Endothelial cell of umbilical vein (primary cell): ENCODE data around the gene STK38L.

Experiments
- EZH2 ChIP-seq: IDR thresholded peaks from 2 replicates; pipeline ENCODE4 v1.6.1; 2012; ENCODE audit warnings: borderline replicate concordance, low read depth, mild to moderate bottlenecking, moderate library complexity, low read length, inconsistent platforms; ENCODE audit not compliant: severe bottlenecking
- FOS ChIP-seq: IDR thresholded peaks from 2 replicates; pipeline ENCODE4 v1.6.1; 2011; ENCODE audit warnings: mild to moderate bottlenecking, low read length, moderate library complexity, borderline replicate concordance; ENCODE audit not compliant: insufficient read depth
- GATA2 ChIP-seq: IDR thresholded peaks from 2 replicates; pipeline ENCODE4 v1.7.0; 2011; ENCODE audit warnings: low read depth, mild to moderate bottlenecking, moderate library complexity, mixed read lengths, low read length; ENCODE audit not compliant: insufficient read length, insufficient read depth
- JUN ChIP-seq: IDR thresholded peaks from 2 replicates; pipeline ENCODE4 v1.6.1; 2011; ENCODE audit warnings: borderline replicate concordance, low read depth; ENCODE audit not compliant: insufficient read length, insufficient read depth
- MYC ChIP-seq: IDR thresholded peaks from one replicate; pipeline ENCODE4 v1.6.1; 2011; ENCODE audit warnings: mild to moderate bottlenecking, low read depth, low read length
- POLR2A ChIP-seq: IDR thresholded peaks from 2 replicates; pipeline ENCODE4 v1.6.1; 2012; ENCODE audit warnings: low read depth, mild to moderate bottlenecking, control low read depth, low read length
- POLR2AphosphoS5 ChIP-seq: IDR thresholded peaks from 2 replicates; pipeline ENCODE4 v1.6.1; 2012; ENCODE audit warnings: low read depth, mild to moderate bottlenecking, control low read depth, low read length, moderate library complexity; ENCODE audit not compliant: insufficient read depth
- TF ChIP-seq, protein P1 (sequence below), 2 donors: IDR thresholded peaks; 1 replicate in 1 of 2; 2 replicates in 1 of 2; pipeline ENCODE4 v1.5.1; 2011; ENCODE audit warnings: low read length in 2 of 2, mild to moderate bottlenecking in 2 of 2, moderate library complexity in 2 of 2, control low read depth in 1 of 2, inconsistent platforms in 1 of 2, low read depth in 1 of 2; ENCODE audit not compliant: insufficient read depth in 1 of 2; ENCODE audit errors: extremely low read depth in 1 of 2
- TF ChIP-seq, protein P2 (sequence below): IDR thresholded peaks from 2 replicates; pipeline ENCODE4 v1.6.1; 2011; ENCODE audit not compliant: insufficient read depth, insufficient read length

- TF ChIP-seq, protein P1, sequence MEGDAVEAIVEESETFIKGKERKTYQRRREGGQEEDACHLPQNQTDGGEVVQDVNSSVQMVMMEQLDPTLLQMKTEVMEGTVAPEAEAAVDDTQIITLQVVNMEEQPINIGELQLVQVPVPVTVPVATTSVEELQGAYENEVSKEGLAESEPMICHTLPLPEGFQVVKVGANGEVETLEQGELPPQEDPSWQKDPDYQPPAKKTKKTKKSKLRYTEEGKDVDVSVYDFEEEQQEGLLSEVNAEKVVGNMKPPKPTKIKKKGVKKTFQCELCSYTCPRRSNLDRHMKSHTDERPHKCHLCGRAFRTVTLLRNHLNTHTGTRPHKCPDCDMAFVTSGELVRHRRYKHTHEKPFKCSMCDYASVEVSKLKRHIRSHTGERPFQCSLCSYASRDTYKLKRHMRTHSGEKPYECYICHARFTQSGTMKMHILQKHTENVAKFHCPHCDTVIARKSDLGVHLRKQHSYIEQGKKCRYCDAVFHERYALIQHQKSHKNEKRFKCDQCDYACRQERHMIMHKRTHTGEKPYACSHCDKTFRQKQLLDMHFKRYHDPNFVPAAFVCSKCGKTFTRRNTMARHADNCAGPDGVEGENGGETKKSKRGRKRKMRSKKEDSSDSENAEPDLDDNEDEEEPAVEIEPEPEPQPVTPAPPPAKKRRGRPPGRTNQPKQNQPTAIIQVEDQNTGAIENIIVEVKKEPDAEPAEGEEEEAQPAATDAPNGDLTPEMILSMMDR (IDR thresholded peaks at IDR 0.05; ENCODE audit: extremely low read depth in 1 of 2, insufficient read depth in 1 of 2, low read depth in 1 of 2, low read length in 2 of 2) = no peak
- TF ChIP-seq EZH2 = no peak
- no peak for TF ChIP-seq POLR2AphosphoS5
- TF ChIP-seq, protein P2, sequence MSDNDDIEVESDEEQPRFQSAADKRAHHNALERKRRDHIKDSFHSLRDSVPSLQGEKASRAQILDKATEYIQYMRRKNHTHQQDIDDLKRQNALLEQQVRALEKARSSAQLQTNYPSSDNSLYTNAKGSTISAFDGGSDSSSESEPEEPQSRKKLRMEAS = no peak
- no peak for TF ChIP-seq POLR2A
- TF ChIP-seq JUN = no peak
- no peak for TF ChIP-seq GATA2
- no peak for TF ChIP-seq FOS
- TF ChIP-seq MYC = no peak
Observed at GRCh38 chr12:27309293-27309994, 65.4 kb downstream of the STK38L start.
